Neural cell (in vitro differentiated cells): ENCODE data around the gene MIX23. TPM values are rescaled to one million over a fixed set of nuclear protein-coding genes. Genes with fewer than 3 reads are reported as not detected.

Experiments
- H2AFZ ChIP-seq: fragments of 200-600, 300-800 bp; sonication (generic), shearing (Covaris generic); 2 replicates; pipeline ENCODE4 v1.6.0; 2014; ENCODE audit warnings: low read depth, mild to moderate bottlenecking, antibody characterized with exemption, low read length, moderate library complexity
- H3F3A ChIP-seq: fragments of 200-600 bp; shearing (Covaris generic); 2 replicates; pipeline ENCODE4 v1.6.1; 2016; ENCODE audit warnings: mild to moderate bottlenecking, moderate library complexity, mixed read lengths, antibody characterized with exemption, low read length; ENCODE audit not compliant: insufficient read depth, poor library complexity, severe bottlenecking
- H3K27ac ChIP-seq: fragments of 200-600, 300-800 bp; sonication (generic), shearing (Covaris generic); 2 replicates; pipeline ENCODE4 v1.5.1; 2014; ENCODE audit warnings: mild to moderate bottlenecking, low read length, moderate library complexity
- H3K27me3 ChIP-seq: fragments of 300-800, 200-600 bp; sonication (generic), shearing (Covaris generic); 2 replicates; pipeline ENCODE4 v1.6.0; 2014; ENCODE audit warnings: mild to moderate bottlenecking, low read depth, low read length, moderate library complexity; ENCODE audit not compliant: insufficient read depth
- H3K36me3 ChIP-seq: fragments of 300-800, 200-600 bp; sonication (generic), shearing (Covaris generic); 2 replicates; pipeline ENCODE4 v1.5.1; 2014; ENCODE audit warnings: mild to moderate bottlenecking, antibody characterized with exemption, low read length, moderate library complexity; ENCODE audit not compliant: insufficient read depth
- H3K4me2 ChIP-seq: fragments of 300-800, 200-600 bp; sonication (generic), shearing (Covaris generic); 2 replicates; pipeline ENCODE4 v1.6.0; 2014; ENCODE audit warnings: mild to moderate bottlenecking, low read length
- H3K4me3 ChIP-seq: fragments of 300-800, 200-600 bp; sonication (generic), shearing (Covaris generic); 2 replicates; pipeline ENCODE4 v1.5.1; 2014; ENCODE audit warnings: mild to moderate bottlenecking, low read length, moderate library complexity
- H3K79me2 ChIP-seq: fragments of 200-600 bp; shearing (Covaris generic); replicated peaks from 2 replicates; pipeline ENCODE4 v1.6.0; 2014; ENCODE audit warnings: mild to moderate bottlenecking, low read length, moderate library complexity; ENCODE audit not compliant: insufficient read depth
- H3K9ac ChIP-seq: fragments of 300-800, 200-600 bp; sonication (generic), shearing (Covaris generic); 2 replicates; pipeline ENCODE4 v1.6.1; 2016; ENCODE audit warnings: mild to moderate bottlenecking, low read length, mixed read lengths
- H3K9me2 ChIP-seq: fragments of 200-600 bp; shearing (Covaris generic); 2 replicates; pipeline ENCODE4 v1.6.1; 2016; ENCODE audit warnings: mild to moderate bottlenecking, low read length, mixed read lengths; ENCODE audit not compliant: insufficient read depth
- H3K9me3 ChIP-seq: fragments of 200-600, 300-800 bp; sonication (generic), shearing (Covaris generic); 2 replicates; pipeline ENCODE4 v1.6.1; 2016; ENCODE audit warnings: mild to moderate bottlenecking, mixed run types, low read length, moderate library complexity, mixed read lengths
- H4K20me1 ChIP-seq: fragments of 200-600 bp; shearing (Covaris generic); 2 replicates; pipeline ENCODE4 v1.6.1; 2016; ENCODE audit warnings: mild to moderate bottlenecking, mixed run types; ENCODE audit not compliant: insufficient read depth
- CTCF ChIP-seq: fragments of 450-650 bp; IDR thresholded peaks from 2 replicates; pipeline ENCODE4 v1.5.1; 2014; ENCODE audit warnings: antibody characterized with exemption, mild to moderate bottlenecking, moderate library complexity; ENCODE audit not compliant: poor library complexity, severe bottlenecking
- EP300 ChIP-seq: fragments of 450-650 bp; conservative IDR thresholded peaks from 2 replicates; pipeline ENCODE4 v1.6.1; 2014; ENCODE audit warnings: antibody characterized with exemption, mild to moderate bottlenecking, moderate library complexity; ENCODE audit not compliant: poor library complexity, severe bottlenecking
- EZH2 ChIP-seq: fragments of 200-600, 300-800 bp; shearing (Covaris generic), sonication (generic); IDR thresholded peaks from 2 replicates; pipeline ENCODE4 v1.6.1; 2014; ENCODE audit warnings: antibody characterized with exemption, low read length, borderline replicate concordance, mild to moderate bottlenecking; ENCODE audit not compliant: insufficient read depth, poor library complexity, severe bottlenecking
- MXI1 ChIP-seq: fragments of 450-650 bp; conservative IDR thresholded peaks from 2 replicates; pipeline ENCODE4 v1.6.1; 2014; ENCODE audit warnings: antibody characterized with exemption, mild to moderate bottlenecking; ENCODE audit not compliant: poor library complexity, severe bottlenecking
- POLR2AphosphoS5 ChIP-seq: IDR thresholded peaks from 2 replicates; pipeline ENCODE4 v1.6.1; 2012
- RAD21 ChIP-seq: fragments of 450-650 bp; conservative IDR thresholded peaks from 2 replicates; pipeline ENCODE4 v1.6.1; 2014; ENCODE audit warnings: antibody characterized with exemption, mild to moderate bottlenecking, moderate library complexity
- SMC3 ChIP-seq: fragments of 450-650 bp; conservative IDR thresholded peaks from 2 replicates; pipeline ENCODE4 v1.6.1; 2014; ENCODE audit warnings: antibody characterized with exemption, mild to moderate bottlenecking, moderate library complexity; ENCODE audit not compliant: poor library complexity
- TAF1 ChIP-seq: IDR thresholded peaks from 2 replicates; pipeline ENCODE4 v1.6.1; 2012; ENCODE audit warnings: low read depth
- polyA plus RNA-seq: library from polyadenylated mRNA; depleted of rRNA; stranded (reverse); fragments of >200 nt; gene quantifications from 2 replicates; pipeline ENCODE4 v1.2.3, GENCODE V29; 2014
- TF ChIP-seq, protein P1 (sequence below): IDR thresholded peaks from 2 replicates; pipeline ENCODE4 v1.6.1; 2012; ENCODE audit warnings: borderline replicate concordance

Gene MIX23
- polyA plus RNA-seq, 1 donor from 2014 or later = 87.3 TPM

DNA sequence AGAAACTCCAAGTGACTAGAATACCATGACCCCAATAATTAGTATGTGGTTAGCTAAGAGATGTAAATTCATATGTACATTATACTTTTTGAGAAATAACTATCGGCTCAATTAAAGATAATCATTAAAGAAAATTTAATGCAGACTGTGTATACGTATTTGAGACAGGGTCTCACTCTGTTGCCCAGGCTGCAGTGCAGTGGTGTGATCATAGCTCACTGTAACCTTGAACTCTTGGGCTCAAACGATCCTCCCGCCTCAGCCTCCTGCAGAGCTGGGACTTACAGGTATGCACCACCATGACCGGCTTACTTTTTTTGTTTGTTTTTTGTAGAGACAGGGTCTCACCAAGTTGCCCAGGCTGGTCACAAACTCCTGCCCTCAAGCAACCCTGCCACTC is 66.7 kb downstream of the MIX23 start:
- H3K4me3 ChIP-seq = no peak overlapping the region
- TF ChIP-seq, protein P1, sequence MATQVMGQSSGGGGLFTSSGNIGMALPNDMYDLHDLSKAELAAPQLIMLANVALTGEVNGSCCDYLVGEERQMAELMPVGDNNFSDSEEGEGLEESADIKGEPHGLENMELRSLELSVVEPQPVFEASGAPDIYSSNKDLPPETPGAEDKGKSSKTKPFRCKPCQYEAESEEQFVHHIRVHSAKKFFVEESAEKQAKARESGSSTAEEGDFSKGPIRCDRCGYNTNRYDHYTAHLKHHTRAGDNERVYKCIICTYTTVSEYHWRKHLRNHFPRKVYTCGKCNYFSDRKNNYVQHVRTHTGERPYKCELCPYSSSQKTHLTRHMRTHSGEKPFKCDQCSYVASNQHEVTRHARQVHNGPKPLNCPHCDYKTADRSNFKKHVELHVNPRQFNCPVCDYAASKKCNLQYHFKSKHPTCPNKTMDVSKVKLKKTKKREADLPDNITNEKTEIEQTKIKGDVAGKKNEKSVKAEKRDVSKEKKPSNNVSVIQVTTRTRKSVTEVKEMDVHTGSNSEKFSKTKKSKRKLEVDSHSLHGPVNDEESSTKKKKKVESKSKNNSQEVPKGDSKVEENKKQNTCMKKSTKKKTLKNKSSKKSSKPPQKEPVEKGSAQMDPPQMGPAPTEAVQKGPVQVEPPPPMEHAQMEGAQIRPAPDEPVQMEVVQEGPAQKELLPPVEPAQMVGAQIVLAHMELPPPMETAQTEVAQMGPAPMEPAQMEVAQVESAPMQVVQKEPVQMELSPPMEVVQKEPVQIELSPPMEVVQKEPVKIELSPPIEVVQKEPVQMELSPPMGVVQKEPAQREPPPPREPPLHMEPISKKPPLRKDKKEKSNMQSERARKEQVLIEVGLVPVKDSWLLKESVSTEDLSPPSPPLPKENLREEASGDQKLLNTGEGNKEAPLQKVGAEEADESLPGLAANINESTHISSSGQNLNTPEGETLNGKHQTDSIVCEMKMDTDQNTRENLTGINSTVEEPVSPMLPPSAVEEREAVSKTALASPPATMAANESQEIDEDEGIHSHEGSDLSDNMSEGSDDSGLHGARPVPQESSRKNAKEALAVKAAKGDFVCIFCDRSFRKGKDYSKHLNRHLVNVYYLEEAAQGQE = no peak
- TF ChIP-seq SMC3 (no peak), RAD21 (no peak), EZH2 (no peak), TAF1 (no peak), MXI1 (no peak), CTCF (no peak), EP300 (no peak), POLR2AphosphoS5 (no peak)
- no peak overlapping the region for H2AFZ ChIP-seq

GRCh38 chr3:122315619-122316018 is 67.4 kb downstream of the MIX23 start:
- no peak overlapping the region for H3K9ac ChIP-seq
- H3K36me3 ChIP-seq = no peaks in the 10 kb centered on the region
- H3K9me3 ChIP-seq = no peaks in the 10 kb centered on the region
- no peak overlapping the region for H2AFZ ChIP-seq
- no peak overlapping the region for H3K4me2 ChIP-seq
- no peak overlapping the region for H3K4me3 ChIP-seq
- no peaks in the 10 kb centered on the region for H3K27me3 ChIP-seq
- H3K9me2 ChIP-seq = no peaks in the 10 kb centered on the region
- H3K27ac ChIP-seq = no peak overlapping the region
- no peak for TF ChIP-seq RAD21
- no peak for TF ChIP-seq MXI1
- TF ChIP-seq EZH2 = no peak
- TF ChIP-seq POLR2AphosphoS5 = no peak
- TF ChIP-seq EP300 = no peak
- TF ChIP-seq, protein P1 = no peak
- H3K79me2 ChIP-seq = no peaks in the 10 kb centered on the region
- H4K20me1 ChIP-seq = no peaks in the 10 kb centered on the region
- H3F3A ChIP-seq = no peaks in the 10 kb centered on the region

More for the DNA sequence above, 66.7 kb downstream of the MIX23 start:
- H3K79me2 ChIP-seq = no peaks in the 10 kb centered on the region
- H3K27me3 ChIP-seq = no peaks in the 10 kb centered on the region
- no peaks in the 10 kb centered on the region for H3K9me2 ChIP-seq
- H3F3A ChIP-seq = no peaks in the 10 kb centered on the region
- H3K36me3 ChIP-seq = no peaks in the 10 kb centered on the region
- H3K27ac ChIP-seq = no peak overlapping the region
- H3K9me3 ChIP-seq = no peaks in the 10 kb centered on the region
- no peak overlapping the region for H3K4me2 ChIP-seq
- no peak overlapping the region for H3K9ac ChIP-seq
- H4K20me1 ChIP-seq = no peaks in the 10 kb centered on the region
